ENCODE measurements around the gene AUP1.
A peak's percentile ranks its signal among the peaks of the same experiment; 100 is the strongest.

Gene AUP1

DNA sequence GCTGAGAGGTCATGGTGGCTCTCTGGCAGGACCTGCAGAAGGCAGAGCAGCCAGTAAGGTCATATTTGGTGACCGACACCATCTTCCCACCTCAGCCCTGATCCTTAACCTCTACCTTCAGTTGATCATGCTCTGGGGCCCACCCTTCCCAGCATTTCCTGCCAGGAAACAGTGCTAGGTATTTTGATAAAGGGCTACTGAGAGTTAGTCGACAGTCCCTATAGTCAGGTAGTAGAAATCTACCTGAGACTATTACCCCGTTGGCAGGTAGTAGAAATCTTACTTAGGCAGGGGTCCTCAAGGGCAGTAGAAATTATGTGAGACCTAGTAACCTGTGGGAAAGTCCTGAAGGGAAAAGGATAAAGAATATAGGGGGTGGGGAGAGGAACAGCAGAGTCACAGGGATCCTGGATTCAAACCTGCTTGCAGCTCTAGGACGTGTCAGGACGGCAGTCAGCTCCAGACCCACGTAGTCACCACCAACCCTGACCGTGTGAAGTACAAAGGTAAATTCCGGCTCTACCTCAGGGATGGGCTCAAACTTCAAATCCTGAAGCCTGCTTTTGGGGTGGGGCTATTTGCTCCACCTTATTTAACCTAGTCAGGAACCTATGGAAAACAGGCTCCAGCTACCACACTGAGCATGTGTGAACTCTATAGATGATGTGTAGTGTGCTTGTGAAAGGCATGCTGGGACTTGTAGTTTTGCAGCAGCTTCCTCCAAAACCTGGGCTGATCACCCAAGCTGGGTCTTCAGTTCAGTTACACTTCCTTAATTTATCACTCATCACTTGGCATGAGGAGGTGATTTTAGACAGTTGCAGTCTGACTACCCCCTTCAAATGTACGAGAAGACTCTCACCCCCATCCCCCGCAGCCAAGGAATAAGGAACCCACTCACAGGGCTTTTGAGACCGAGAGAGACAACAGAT is 3.5 kb downstream of the AUP1 start, which contains the start of gene DQX1:
Gene DQX1, minus strand, starts transcription at position 515 of the 932 bp plus-strand sequence. Its CDS starts 502 bp downstream, at position 13.
- Histone ChIP-seq H3K9me3 (ENCODE audit: control insufficient read depth, low read length) (no peaks in the 10 kb centered on the region), H3K27me3 (ENCODE audit: control insufficient read depth, insufficient read depth, low read length, poor library complexity, severe bottlenecking) (peaks cover 11% of the 10 kb centered on the region), H3K36me3 (ENCODE audit: control insufficient read depth, insufficient read depth, low read length) (peaks cover 18% of the 10 kb centered on the region), H3K4me3 (ENCODE audit: insufficient read depth, low read depth, low read length) (no peak within 1 kb of the TSS), H3K27ac (ENCODE audit: insufficient read depth, low read depth, low read length, poor library complexity, severe bottlenecking) (no peak within 1 kb of the TSS), H3K4me1 (ENCODE audit: control insufficient read depth, insufficient read depth, low read length) (peaks cover 8% of the 10 kb centered on the region)
- 93 to 94% methylated on average over 10 to 11 of the region's 11 CpGs for WGBS, 2 experiments

DNA sequence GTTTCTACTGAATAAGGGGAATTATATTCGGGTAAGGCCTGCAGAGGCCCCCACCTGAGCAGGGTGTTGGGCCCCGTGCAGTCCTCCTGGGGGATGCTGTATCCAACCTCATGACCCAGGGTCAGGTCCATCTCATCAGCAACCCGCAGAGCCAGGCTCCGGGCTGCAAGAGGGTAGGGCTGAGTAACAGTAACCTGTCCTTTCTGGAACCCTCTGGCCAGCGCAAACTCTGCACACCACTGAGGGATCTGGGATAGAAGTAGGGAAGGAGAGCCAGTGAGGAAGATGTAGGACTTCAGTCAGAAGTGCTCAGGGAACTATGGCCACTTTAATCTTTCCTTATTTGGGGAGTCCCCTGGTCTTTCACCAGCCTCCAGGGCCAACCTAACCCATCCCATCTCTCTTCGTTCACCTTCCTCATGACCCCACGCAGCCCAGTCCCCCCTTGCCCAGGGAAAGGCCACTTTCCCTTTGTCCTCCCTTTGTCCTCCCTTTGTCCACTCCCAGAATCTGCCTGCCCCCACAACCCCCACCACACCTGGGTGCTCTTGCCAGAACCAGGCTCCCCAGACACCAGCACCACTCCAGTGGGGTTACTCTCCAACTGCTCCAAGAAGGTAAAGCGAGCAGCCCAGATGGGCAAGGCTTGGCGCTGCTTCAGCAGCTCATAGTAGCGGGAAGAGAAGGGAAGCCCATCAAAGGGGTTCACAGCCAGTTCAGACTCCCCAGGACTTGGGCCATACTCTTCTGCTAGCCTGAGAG is 4.4 kb downstream of the AUP1 start:
- Histone ChIP-seq H3K4me1 (ENCODE audit: control insufficient read depth, insufficient read depth, low read length) (peaks cover 8% of the 10 kb centered on the region), H3K27me3 (ENCODE audit: control insufficient read depth, insufficient read depth, low read length, poor library complexity, severe bottlenecking) (peaks cover 18% of the 10 kb centered on the region), H3K27ac (ENCODE audit: insufficient read depth, low read depth, low read length, poor library complexity, severe bottlenecking) (no peak overlapping the region), H3K36me3 (ENCODE audit: control insufficient read depth, insufficient read depth, low read length) (peaks cover 18% of the 10 kb centered on the region), H3K9me3 (ENCODE audit: control insufficient read depth, low read length) (no peaks in the 10 kb centered on the region), H3K4me3 (ENCODE audit: insufficient read depth, low read depth, low read length) (no peak overlapping the region)
- 91 to 95% methylated on average over 10 of the region's 10 CpGs for WGBS, 2 experiments

GRCh38 chr2:74524005-74524404 is 5.5 kb downstream of the AUP1 start:
- no peak overlapping the region for H3K27ac ChIP-seq (ENCODE audit: insufficient read depth, low read depth, low read length, poor library complexity, severe bottlenecking)
- no peak overlapping the region for H3K4me3 ChIP-seq (ENCODE audit: insufficient read depth, low read depth, low read length)
- H3K4me1 ChIP-seq (ENCODE audit: control insufficient read depth, insufficient read depth, low read length): peaks cover 8% of the 10 kb centered on the region
- WGBS, 2 experiments: 92 to 93% methylated on average over 9 of the region's 9 CpGs
- H3K9me3 ChIP-seq (ENCODE audit: control insufficient read depth, low read length): no peaks in the 10 kb centered on the region
- peaks cover 30% of the 10 kb centered on the region for H3K27me3 ChIP-seq (ENCODE audit: control insufficient read depth, insufficient read depth, low read length, poor library complexity, severe bottlenecking)
- H3K36me3 ChIP-seq (ENCODE audit: control insufficient read depth, insufficient read depth, low read length): peaks cover 18% of the 10 kb centered on the region

- peaks cover 11% of the 10 kb centered on the region for H3K36me3 ChIP-seq (ENCODE audit: control insufficient read depth, insufficient read depth, low read length)
- H3K4me3 ChIP-seq (ENCODE audit: insufficient read depth, low read depth, low read length): no peak overlapping the region
- no peaks in the 10 kb centered on the region for H3K4me1 ChIP-seq (ENCODE audit: control insufficient read depth, insufficient read depth, low read length)
- peaks cover 45% of the 10 kb centered on the region for H3K27me3 ChIP-seq (ENCODE audit: control insufficient read depth, insufficient read depth, low read length, poor library complexity, severe bottlenecking)
- 81 to 89% methylated on average over 3 of the region's 3 CpGs for WGBS, 2 experiments
- H3K9me3 ChIP-seq (ENCODE audit: control insufficient read depth, low read length): no peaks in the 10 kb centered on the region
- H3K27ac ChIP-seq (ENCODE audit: insufficient read depth, low read depth, low read length, poor library complexity, severe bottlenecking): no peak overlapping the region
Observed at GRCh38 chr2:74522516-74522915, 7.0 kb downstream of the AUP1 start.

DNA sequence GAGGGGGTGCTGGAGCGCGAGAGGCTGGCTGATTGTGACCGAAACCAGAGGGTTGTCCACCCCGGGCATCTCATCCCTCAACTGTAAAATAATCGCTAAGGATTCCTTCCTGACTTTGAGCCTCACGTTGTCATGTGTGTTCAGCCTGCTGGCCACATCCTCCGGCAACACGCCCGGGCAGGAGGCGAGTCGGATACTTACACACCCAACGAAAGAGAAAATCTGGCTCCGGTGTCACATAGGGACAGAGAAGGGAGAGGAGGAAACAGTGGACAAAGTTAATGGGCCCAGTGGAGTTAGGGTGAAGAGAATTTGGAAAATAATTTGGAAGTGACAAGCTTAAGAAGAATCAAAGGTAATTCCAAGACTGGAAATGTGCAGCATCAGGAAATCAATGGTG is 12.9 kb downstream of the AUP1 start:
- Histone ChIP-seq H3K27me3 (ENCODE audit: control insufficient read depth, insufficient read depth, low read length, poor library complexity, severe bottlenecking) (peaks cover 98% of the 10 kb centered on the region), H3K27ac (ENCODE audit: insufficient read depth, low read depth, low read length, poor library complexity, severe bottlenecking) (no peak overlapping the region), H3K9me3 (ENCODE audit: control insufficient read depth, low read length) (no peaks in the 10 kb centered on the region), H3K4me1 (ENCODE audit: control insufficient read depth, insufficient read depth, low read length) (peaks cover 15% of the 10 kb centered on the region), H3K4me3 (ENCODE audit: insufficient read depth, low read depth, low read length) (no peak overlapping the region), H3K36me3 (ENCODE audit: control insufficient read depth, insufficient read depth, low read length) (no peaks in the 10 kb centered on the region)
- 86 to 88% methylated on average over 13 of the region's 13 CpGs for WGBS, 2 experiments

DNA sequence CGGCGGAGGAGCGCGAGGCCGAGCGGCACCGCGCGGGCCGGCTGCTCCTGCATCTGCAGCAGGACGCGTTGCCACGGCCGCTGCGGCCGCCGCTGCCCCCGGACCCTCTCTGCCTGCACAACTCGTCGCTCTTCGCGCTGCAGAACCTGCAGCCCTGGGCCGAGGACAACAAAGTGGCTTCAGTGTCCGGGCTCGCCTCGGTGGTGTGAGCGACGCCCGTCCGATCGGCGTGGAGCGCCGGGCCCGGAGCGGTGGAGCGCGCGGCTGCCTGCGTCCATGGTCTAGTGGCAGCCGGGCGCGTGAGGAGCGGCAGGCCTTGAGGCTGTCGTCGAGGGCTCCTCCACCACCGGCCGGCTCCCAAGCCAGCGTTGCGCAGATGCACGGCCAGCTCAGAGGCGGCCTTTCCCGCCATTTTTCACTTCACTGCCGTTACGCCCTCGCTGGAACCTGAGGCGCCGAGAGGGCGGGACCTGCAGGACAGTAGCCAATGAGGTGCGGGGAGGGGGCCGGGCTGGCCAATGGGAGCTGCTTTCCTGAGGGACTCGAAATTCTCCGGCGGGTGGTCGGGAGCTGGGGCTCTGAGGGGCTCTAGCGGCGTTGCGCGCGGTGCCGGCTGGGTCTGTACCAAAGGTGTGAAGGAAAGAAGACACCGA is 13.4 kb downstream of the AUP1 start:
- Histone ChIP-seq H3K4me1 (ENCODE audit: control insufficient read depth, insufficient read depth, low read length) (peaks cover 15% of the 10 kb centered on the region), H3K4me3 (ENCODE audit: insufficient read depth, low read depth, low read length) (no peak overlapping the region), H3K9me3 (ENCODE audit: control insufficient read depth, low read length) (no peaks in the 10 kb centered on the region), H3K27ac (ENCODE audit: insufficient read depth, low read depth, low read length, poor library complexity, severe bottlenecking) (no peak overlapping the region), H3K27me3 (ENCODE audit: control insufficient read depth, insufficient read depth, low read length, poor library complexity, severe bottlenecking) (peaks cover 98% of the 10 kb centered on the region), H3K36me3 (ENCODE audit: control insufficient read depth, insufficient read depth, low read length) (no peaks in the 10 kb centered on the region)
- WGBS, 2 experiments: 7 to 8% methylated on average over 72 of the region's 72 CpGs

GRCh38 chr2:74515271-74515980 is 14.1 kb downstream of the AUP1 start:
- 3% methylated on average over 60 of the region's 60 CpGs for WGBS, 2 experiments
- Histone ChIP-seq H3K4me3 (ENCODE audit: insufficient read depth, low read depth, low read length) (no peak overlapping the region), H3K27ac (ENCODE audit: insufficient read depth, low read depth, low read length, poor library complexity, severe bottlenecking) (no peak overlapping the region), H3K4me1 (ENCODE audit: control insufficient read depth, insufficient read depth, low read length) (peaks cover 15% of the 10 kb centered on the region), H3K27me3 (ENCODE audit: control insufficient read depth, insufficient read depth, low read length, poor library complexity, severe bottlenecking) (peaks cover 100% of the 10 kb centered on the region), H3K36me3 (ENCODE audit: control insufficient read depth, insufficient read depth, low read length) (no peaks in the 10 kb centered on the region), H3K9me3 (ENCODE audit: control insufficient read depth, low read length) (no peaks in the 10 kb centered on the region)

GRCh38 chr2:74514368-74515270 is 14.9 kb downstream of the AUP1 start, which contains the start of gene TLX2:
Gene TLX2 (plus strand): TSS chr2:74514450. CDS start chr2:74514807, 357 bp downstream.
- Histone ChIP-seq H3K36me3 (ENCODE audit: control insufficient read depth, insufficient read depth, low read length) (no peaks in the 10 kb centered on the region), H3K4me1 (ENCODE audit: control insufficient read depth, insufficient read depth, low read length) (peaks cover 15% of the 10 kb centered on the region), H3K27me3 (ENCODE audit: control insufficient read depth, insufficient read depth, low read length, poor library complexity, severe bottlenecking) (peaks cover 100% of the 10 kb centered on the region), H3K4me3 (ENCODE audit: insufficient read depth, low read depth, low read length) (peak within 1 kb of the TSS; percentile 16), H3K9me3 (ENCODE audit: control insufficient read depth, low read length) (no peaks in the 10 kb centered on the region), H3K27ac (ENCODE audit: insufficient read depth, low read depth, low read length, poor library complexity, severe bottlenecking) (no peak within 1 kb of the TSS)
- WGBS, 2 experiments: 2 to 3% methylated on average over 82 of the region's 82 CpGs

Measured in ectodermal cell (in vitro differentiated cells).